Loucy (cell line): Measurements from ENCODE around the gene KDM4C.

Source experiments
- H2AFZ ChIP-seq: fragments of 200-600 bp; sonication (generic); 2 replicates; pipeline ENCODE4 v1.6.0; 2016; ENCODE audit warnings: antibody characterized with exemption, mild to moderate bottlenecking, low read length, moderate library complexity
- H3F3A ChIP-seq: fragments of 200-600 bp; 2 replicates; pipeline ENCODE4 v1.6.0; 2016; ENCODE audit warnings: antibody characterized with exemption, low read depth, mild to moderate bottlenecking
- H3K27me3 ChIP-seq: fragments of 200-600 bp; sonication (generic); 2 replicates; pipeline ENCODE4 v1.6.1; 2014; ENCODE audit warnings: low read length, mild to moderate bottlenecking; ENCODE audit not compliant: insufficient read depth, poor library complexity, severe bottlenecking
- H3K36me3 ChIP-seq: fragments of 200-600 bp; sonication (generic); 2 replicates; pipeline ENCODE4 v1.6.1; 2016; ENCODE audit warnings: low read length; ENCODE audit not compliant: insufficient read depth
- H3K4me1 ChIP-seq: fragments of 200-600 bp; sonication (generic); 2 replicates; pipeline ENCODE4 v1.5.1; 2014; ENCODE audit warnings: low read length, mild to moderate bottlenecking; ENCODE audit not compliant: insufficient read depth, poor library complexity, severe bottlenecking
- H3K4me2 ChIP-seq: fragments of 200-600 bp; sonication (generic); 2 replicates; pipeline ENCODE4 v1.6.0; 2014; ENCODE audit warnings: antibody characterized with exemption, low read length, low read depth, mild to moderate bottlenecking; ENCODE audit not compliant: poor library complexity, severe bottlenecking
- H3K4me3 ChIP-seq: fragments of 200-600 bp; sonication (generic); 2 replicates; pipeline ENCODE4 v1.5.1; 2014; ENCODE audit warnings: low read length, mild to moderate bottlenecking, mixed read lengths; ENCODE audit not compliant: poor library complexity, severe bottlenecking
- H3K79me2 ChIP-seq: fragments of 200-600 bp; sonication (generic); 2 replicates; pipeline ENCODE4 v1.6.1; 2014; ENCODE audit warnings: low read length; ENCODE audit not compliant: insufficient read depth
- H3K9ac ChIP-seq: fragments of 200-600 bp; sonication (generic); 2 replicates; pipeline ENCODE4 v1.6.0; 2014; ENCODE audit warnings: mild to moderate bottlenecking, low read depth, low read length, moderate library complexity; ENCODE audit not compliant: poor library complexity, severe bottlenecking
- H3K9me2 ChIP-seq: fragments of 200-600 bp; sonication (generic); replicated peaks from 2 replicates; pipeline ENCODE4 v1.6.1; 2016; ENCODE audit warnings: low read depth, low read length, mixed read lengths
- H3K9me3 ChIP-seq: fragments of 200-600 bp; sonication (generic); 2 replicates; pipeline ENCODE4 v1.6.1; 2014; ENCODE audit warnings: mild to moderate bottlenecking, antibody characterized with exemption, low read length, low read depth; ENCODE audit not compliant: insufficient read depth
- H4K20me1 ChIP-seq: fragments of 200-600 bp; sonication (generic); 2 replicates; pipeline ENCODE4 v1.6.0; 2014; ENCODE audit warnings: antibody characterized with exemption, low read length, mild to moderate bottlenecking; ENCODE audit not compliant: insufficient read depth, poor library complexity, severe bottlenecking
- CTCF ChIP-seq: fragments of 200-600 bp; sonication (generic); conservative IDR thresholded peaks from 2 replicates; pipeline ENCODE4 v1.5.1; 2014; ENCODE audit warnings: mild to moderate bottlenecking, antibody characterized with exemption, low read length
- EZH2phosphoT487 ChIP-seq: fragments of 200-600 bp; IDR thresholded peaks from 2 replicates; pipeline ENCODE4 v1.6.1; 2018; ENCODE audit warnings: antibody characterized with exemption, mild to moderate bottlenecking, moderate library complexity, borderline replicate concordance

Gene KDM4C

DNA sequence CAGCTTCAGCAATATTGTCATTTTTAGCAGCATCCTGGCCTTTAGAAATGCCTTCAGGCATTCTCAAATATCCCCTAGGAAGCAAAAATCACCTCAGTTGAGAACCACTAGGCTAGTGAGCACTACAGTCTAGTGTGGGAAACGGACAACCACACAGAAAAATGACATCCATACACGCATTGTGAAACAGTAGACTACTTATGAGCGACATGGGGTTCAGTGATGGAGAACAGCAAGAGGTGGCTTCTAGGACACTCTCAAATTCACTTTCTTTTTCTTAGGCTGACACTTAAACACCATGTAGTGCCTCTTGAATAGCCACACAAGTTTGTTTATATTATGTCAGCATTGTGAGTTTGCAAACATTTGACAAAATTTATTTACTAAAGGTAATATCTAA lies 203.0 kb downstream of the KDM4C start:
- H3K4me3 ChIP-seq, result no peak overlapping the region
- no peak overlapping the region for H3K9ac ChIP-seq
- no peaks in the 10 kb centered on the region for H3F3A ChIP-seq
- H3K79me2 ChIP-seq, result no peaks in the 10 kb centered on the region
- no peaks in the 10 kb centered on the region for H3K9me2 ChIP-seq
- no peaks in the 10 kb centered on the region for H3K9me3 ChIP-seq
- H4K20me1 ChIP-seq, result no peaks in the 10 kb centered on the region
- TF ChIP-seq EZH2phosphoT487 (no peak), CTCF (no peak)
- H3K27me3 ChIP-seq, result no peaks in the 10 kb centered on the region
- H3K4me1 ChIP-seq, result peaks cover 8% of the 10 kb centered on the region
- H2AFZ ChIP-seq, result no peak overlapping the region
- peaks cover 7% of the 10 kb centered on the region; the same call in 1 of the 2 replicates for H3K36me3 ChIP-seq
- H3K4me2 ChIP-seq, result no peak overlapping the region

GRCh38 chr9:6961845-6962522 lies 204.2 kb downstream of the KDM4C start:
- Histone ChIP-seq H3F3A (no peaks in the 10 kb centered on the region), H3K9ac (no peak overlapping the region), H4K20me1 (no peaks in the 10 kb centered on the region), H3K9me3 (no peaks in the 10 kb centered on the region), H3K27me3 (no peaks in the 10 kb centered on the region), H3K36me3 (peaks cover 7% of the 10 kb centered on the region; the same call in 1 of the 2 replicates), H3K4me1 (peaks cover 6% of the 10 kb centered on the region), H3K79me2 (no peaks in the 10 kb centered on the region), H3K4me2 (no peak overlapping the region), H2AFZ (no peak overlapping the region), H3K9me2 (no peaks in the 10 kb centered on the region), H3K4me3 (no peak overlapping the region)
- no peak for TF ChIP-seq EZH2phosphoT487

DNA sequence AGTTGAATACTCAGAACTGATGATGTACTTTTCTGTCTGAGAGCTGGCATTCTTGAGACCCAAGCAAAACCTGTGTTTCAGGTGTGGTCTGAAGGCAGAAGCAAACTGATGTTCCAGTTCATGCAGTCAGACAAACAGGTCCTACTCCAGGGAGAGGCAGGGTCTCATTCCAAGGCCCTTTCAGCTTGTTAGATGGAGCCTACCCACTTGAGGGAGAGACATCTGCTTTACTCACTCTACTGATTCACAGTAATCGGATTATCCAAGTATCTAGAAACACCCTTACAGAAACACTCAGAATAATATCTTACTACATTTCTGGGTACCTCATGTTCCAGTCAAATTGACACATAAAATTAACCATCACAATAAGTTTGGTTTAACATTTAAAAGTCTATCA lies 207.8 kb downstream of the KDM4C start:
- H3K79me2 ChIP-seq, result no peaks in the 10 kb centered on the region
- H3F3A ChIP-seq, result no peaks in the 10 kb centered on the region
- H3K9ac ChIP-seq, result no peak overlapping the region
- TF ChIP-seq CTCF, result no peak
- TF ChIP-seq EZH2phosphoT487, result no peak
- no peaks in the 10 kb centered on the region for H3K9me2 ChIP-seq
- H3K36me3 ChIP-seq, result peaks cover 4% of the 10 kb centered on the region; the same call in 1 of the 2 replicates
- no peaks in the 10 kb centered on the region for H3K9me3 ChIP-seq
- no peaks in the 10 kb centered on the region for H3K27me3 ChIP-seq
- H3K4me2 ChIP-seq, result no peak overlapping the region
- no peak overlapping the region for H3K4me3 ChIP-seq
- peaks cover 5% of the 10 kb centered on the region for H4K20me1 ChIP-seq
- H2AFZ ChIP-seq, result no peak overlapping the region
- H3K4me1 ChIP-seq, result peaks cover 17% of the 10 kb centered on the region

- no peaks in the 10 kb centered on the region for H3K36me3 ChIP-seq
- TF ChIP-seq CTCF, result no peak
- TF ChIP-seq EZH2phosphoT487, result no peak
- no peaks in the 10 kb centered on the region for H3K9me3 ChIP-seq
Observed at GRCh38 chr9:6968271-6968670, 210.5 kb downstream of the KDM4C start.

More at GRCh38 chr9:6968271-6968670, 210.5 kb downstream of the KDM4C start:
- no peaks in the 10 kb centered on the region for H3K9me2 ChIP-seq
- H2AFZ ChIP-seq, result no peak overlapping the region
- H3K4me3 ChIP-seq, result no peak overlapping the region
- no peaks in the 10 kb centered on the region for H3F3A ChIP-seq
- no peaks in the 10 kb centered on the region for H3K27me3 ChIP-seq
- peaks cover 17% of the 10 kb centered on the region for H3K4me1 ChIP-seq
- H3K9ac ChIP-seq, result no peak overlapping the region
- H3K79me2 ChIP-seq, result no peaks in the 10 kb centered on the region
- peaks cover 5% of the 10 kb centered on the region for H4K20me1 ChIP-seq
- peak overlapping the region; percentile 34 for H3K4me2 ChIP-seq
